ENCODE measurements around the gene ANKRD29. TPM values are rescaled to one million over a fixed set of nuclear protein-coding genes. Genes with fewer than 3 reads are reported as not detected.
"Not testable (repeated sequence)": the region's sequence is repeated elsewhere in the genome, so short reads cannot be mapped to it uniquely, and the experiment has no call there.

Gene ANKRD29
- total RNA-seq, 1 experiment from 2014 or later: 7.1 TPM

DNA sequence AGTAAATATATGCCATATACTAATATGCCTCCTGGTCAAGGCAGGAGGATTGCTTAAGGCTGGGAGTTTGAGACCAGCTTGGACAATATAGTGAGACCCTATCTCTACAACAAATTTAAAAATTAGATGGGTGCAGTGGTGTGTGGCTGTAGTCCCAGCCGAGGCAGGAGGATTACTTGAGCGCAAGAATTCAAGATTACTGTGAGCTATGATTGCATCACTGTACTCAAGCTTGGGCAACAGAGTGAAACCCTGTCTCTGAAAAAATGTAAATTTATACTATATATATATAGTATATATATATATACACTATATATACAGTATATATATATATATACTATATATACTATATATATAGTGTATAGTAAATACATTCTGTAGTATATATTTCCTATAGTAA lies 46.5 kb downstream of the ANKRD29 start:
- DNase-seq (ENCODE audit: low read depth): no peak

DNA sequence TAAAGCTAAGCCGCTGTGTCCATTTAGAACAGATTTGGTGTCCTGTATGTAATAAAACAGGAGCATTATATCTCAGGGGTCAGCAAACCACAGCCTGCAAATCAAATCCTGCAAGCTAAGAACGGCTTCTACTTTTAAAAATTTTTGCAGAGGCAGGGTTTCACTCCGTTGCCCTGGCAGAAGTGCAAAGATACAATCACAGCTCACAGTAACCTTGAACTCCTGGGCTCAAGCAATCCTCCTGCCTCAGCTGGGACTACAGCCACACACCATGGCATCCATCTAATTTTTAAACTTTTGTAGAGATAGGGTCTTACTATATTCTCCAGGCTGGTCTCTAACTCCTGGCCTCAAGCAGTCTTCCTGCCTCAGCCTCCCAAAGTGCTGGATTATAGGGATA lies 47.8 kb downstream of the ANKRD29 start:
- no peak for DNase-seq (ENCODE audit: low read depth)

DNA sequence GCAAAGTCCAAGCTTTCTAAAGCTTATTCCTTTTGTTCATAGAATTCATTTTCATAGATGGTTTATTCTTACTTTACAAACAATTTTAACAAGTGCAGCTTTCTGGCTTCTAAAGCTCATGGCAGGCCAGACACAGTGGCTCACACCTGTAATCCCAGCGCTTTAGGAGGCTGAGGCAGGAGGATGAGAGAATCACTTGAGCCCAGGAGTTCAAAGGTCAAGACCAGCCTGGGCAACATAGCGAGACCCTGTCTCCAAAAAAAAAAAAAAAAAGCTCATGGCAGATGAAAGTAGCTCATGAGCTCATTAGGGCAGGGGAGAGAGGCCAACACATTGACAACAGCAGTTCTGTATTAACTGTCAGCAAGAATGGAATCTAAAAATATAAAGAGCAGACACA lies 48.3 kb downstream of the ANKRD29 start:
- no peak for DNase-seq (ENCODE audit: low read depth)

DNA sequence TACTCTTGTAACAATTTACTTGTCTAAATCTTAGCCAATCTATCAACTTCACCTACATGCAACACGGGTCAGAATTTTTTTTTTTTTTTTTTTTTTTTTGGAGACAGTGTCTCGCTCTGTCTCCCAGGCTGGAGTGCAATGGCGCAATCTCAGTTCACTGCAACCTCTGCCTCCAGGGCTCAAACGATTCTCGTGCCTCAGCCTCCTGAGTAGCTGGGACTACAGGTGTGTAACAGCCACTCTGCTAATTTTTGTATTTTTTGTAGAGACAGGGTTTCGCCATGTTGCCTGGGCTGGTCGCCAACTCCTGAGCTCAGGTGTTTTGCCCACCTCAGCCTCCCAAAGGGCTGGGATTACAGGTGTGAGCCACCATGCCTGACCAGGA lies 49.6 kb downstream of the ANKRD29 start:
- DNase-seq (ENCODE audit: low read depth): not testable (repeated sequence)

DNA sequence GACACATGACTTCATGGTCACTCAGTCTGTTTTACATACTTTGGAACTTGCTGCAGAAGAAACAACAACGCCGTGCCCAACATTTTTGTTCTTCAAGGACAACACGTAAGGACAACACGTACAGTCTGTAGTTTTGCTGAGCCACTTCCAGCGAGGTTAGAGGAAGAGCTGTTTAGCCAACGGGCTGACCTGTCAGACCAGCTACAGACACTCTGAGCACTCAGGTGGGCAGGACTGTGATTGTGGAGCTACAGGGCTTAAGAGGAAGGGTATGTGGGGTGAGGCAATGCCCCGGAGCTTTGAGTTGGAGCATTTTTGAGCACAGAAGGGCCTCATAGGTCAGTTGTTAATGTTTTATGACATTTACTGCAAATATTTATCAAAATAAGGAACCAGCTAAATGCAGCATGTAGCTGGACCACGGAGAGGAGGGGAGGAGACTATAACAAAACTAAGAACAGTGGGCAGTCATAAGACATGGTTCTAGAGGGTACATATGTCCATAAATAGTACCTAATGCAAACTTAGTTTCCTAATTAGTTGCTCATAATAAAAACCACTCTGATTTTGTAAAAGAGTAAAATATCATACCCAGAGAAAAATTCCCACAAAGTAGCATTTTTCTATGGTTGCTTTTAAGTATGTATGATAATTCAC lies 50.1 kb downstream of the ANKRD29 start:
- DNase-seq (ENCODE audit: low read depth): no peak

DNA sequence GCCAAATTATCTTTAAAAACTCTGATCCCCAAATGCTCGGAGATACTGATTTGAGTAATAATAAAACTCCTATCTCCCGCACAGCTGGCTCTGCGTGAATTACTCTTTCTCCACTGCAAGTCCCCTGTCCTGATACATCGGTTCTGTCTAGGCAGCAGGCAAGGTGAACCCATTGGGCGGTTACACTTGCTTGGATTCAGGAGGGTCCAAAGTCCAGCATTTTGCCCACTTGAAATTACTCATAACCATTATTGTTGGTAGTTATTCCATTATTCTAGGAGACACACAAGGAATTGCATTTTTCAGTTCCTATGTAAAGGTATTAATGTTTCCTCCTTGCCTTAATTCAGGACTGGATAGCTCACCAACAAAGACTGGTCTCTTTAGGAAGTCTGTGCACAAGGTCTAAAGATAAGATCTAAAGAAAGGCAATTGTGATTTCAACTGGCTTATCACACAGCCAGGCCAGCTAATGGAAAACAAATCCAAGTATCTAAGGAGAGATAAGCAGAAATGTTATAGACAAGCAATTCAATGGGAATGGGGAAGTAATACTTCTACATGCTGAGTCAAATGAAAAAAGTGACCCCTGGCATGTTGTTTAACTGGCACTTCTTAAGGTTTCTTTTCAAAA lies 53.2 kb downstream of the ANKRD29 start:
- DNase-seq (ENCODE audit: low read depth): no peak

DNA sequence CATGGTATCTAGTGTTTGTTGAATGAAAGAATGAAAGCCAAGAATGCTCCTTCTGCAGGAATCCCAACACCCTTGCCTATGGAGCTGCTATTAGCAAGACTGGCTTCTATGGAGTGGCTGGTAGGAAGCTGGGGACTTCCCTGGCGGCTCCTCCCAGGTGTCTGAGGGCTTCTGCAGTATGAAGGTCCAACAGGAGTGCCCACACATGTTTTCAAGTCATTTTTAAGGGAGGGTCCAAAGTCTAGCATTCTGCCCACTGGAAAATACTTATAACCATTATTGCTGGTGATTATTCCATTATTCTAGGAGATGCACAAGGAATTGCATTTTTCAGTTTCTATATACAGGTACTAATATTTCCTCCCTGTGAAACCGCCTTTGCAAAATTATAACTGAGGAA lies 54.5 kb downstream of the ANKRD29 start:
- no peak for DNase-seq (ENCODE audit: low read depth)

DNA sequence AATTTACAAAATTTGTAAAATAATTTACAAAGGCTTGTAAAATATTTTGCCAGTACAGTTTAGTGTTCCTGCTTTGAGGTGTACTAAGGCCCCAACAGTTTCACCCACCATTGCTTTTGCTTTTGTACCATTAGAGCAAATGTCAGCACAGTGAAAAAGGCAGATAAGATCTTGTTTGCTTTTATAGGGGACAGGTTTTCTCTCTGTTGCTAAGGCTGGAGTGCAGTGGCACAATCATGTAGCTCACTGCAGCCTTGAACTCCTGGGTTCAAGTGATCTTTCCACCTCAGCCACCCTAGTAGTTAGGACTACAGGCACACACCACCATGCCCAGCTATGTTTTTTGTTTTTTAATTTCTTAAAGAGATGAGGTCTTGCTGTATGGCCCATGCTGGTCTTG lies 56.8 kb downstream of the ANKRD29 start:
- DNase-seq (ENCODE audit: low read depth): no peak

DNA sequence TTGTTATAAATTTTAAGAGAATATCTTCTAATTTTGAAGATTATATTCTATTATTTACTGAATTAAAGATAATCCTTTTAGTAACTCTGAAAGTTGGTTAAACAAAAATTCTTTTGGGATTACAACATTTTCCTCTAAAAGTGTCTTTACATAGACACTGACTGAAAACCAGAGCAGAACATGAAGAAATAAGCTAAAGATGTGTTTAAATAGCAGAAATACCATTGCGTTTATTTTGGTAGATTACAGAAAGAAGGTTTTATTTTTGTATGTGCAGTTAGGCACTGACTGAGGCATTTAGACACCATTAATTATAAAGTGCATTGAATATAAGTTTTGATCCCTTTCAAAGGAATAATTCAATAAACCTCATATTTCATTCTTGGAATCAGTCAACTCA lies 62.9 kb downstream of the ANKRD29 start:
- DNase-seq (ENCODE audit: low read depth): no peak

DNA sequence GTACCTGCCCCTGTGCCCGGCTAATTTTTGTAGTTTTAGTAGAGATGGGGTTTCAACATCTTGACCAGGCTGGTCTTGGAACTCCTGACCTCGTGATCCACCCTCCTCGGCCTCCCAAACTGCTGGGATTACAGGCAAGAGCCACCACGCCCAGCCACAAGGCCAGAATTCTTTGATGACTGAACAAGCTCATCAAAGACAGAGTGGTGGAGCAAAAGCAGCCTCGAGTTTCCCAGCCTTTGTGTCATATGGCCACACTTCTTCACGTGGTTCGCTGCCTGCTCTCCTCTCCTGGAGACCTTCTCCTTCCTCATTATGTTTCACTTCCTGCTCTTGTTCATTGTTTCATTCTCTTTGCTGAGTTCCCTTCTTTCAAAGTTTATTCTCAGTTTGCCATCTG lies 66.5 kb downstream of the ANKRD29 start:
- DNase-seq (ENCODE audit: low read depth): no peak

DNA sequence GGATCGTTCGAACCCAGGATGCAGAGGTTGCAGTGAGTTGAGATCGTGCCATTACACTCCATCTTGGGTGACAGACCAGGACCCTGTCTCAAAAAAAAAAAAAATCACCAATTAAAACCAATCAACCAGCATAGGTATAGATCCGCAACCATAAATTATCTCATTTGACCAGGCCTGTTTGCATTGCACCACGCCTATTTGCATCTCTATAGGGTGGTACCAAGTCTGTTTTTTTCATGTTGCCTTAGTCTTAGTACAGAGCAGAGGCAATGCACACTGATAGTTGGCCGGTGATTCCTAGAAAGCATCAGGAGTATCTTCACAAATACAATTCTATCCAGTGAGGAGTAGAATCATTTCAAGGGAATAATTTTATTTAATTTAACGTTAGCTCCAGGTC lies 67.1 kb downstream of the ANKRD29 start:
- no peak for DNase-seq (ENCODE audit: low read depth)

DNA sequence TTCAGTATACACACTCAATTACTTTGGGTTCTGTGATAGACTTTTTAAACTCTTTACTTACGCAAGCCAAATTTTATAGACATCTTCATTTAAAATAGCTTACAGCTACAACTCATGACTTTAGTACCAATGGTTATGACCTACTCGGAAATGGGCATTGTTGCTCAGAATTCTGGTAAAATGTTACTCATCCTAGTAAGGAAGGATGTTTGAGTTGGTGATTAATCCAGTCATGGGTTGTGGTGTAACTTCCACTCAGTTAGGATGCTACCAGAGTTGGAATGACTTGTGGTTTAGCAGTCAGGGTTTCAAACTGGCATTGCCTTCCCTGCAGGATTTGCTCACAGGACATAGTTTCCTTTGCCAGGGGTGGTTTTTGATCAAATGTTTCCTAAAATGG lies 69.0 kb downstream of the ANKRD29 start:
- DNase-seq (ENCODE audit: low read depth): peak; percentile 97

DNA sequence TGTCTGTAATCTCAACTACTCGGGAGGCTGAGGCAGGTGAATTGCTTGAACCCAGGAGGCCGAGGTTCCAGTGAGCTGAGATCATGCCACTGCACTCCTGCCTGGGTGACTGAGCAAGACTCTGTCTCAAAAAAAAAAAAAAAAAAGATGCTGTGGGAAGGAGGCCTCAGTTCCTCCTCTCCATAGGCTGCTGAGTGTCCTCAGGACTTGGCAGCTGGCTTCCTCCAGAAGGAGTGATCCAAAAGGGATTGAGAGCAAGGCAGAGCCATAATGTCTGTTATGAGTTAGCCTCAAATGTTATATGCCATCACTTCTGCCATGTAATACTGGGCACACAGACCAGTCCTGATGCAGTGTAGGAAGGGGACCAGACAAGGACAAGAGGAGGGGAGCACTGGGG lies 69.8 kb downstream of the ANKRD29 start:
- DNase-seq (ENCODE audit: low read depth): no peak

DNA sequence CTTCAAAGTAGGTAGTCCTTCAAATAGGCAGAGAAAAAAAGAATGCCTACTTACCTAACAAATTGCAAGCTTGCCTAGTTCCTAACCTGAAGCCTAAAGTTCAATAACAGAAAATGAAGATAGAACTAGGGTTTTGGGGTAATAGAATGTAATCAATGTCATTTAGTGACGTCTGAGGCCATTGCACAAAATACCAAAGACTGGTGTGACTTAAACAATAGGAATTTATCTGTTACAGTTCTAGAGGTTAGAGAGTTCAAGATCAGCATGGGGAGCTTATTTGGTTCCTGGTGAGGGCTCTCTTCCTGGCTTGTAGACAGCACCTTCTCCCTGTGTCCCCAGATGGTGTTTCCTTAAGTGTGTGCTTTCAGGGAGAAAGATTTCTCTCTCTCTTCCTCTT lies 71.7 kb downstream of the ANKRD29 start:
- DNase-seq (ENCODE audit: low read depth): peak; percentile 54

DNA sequence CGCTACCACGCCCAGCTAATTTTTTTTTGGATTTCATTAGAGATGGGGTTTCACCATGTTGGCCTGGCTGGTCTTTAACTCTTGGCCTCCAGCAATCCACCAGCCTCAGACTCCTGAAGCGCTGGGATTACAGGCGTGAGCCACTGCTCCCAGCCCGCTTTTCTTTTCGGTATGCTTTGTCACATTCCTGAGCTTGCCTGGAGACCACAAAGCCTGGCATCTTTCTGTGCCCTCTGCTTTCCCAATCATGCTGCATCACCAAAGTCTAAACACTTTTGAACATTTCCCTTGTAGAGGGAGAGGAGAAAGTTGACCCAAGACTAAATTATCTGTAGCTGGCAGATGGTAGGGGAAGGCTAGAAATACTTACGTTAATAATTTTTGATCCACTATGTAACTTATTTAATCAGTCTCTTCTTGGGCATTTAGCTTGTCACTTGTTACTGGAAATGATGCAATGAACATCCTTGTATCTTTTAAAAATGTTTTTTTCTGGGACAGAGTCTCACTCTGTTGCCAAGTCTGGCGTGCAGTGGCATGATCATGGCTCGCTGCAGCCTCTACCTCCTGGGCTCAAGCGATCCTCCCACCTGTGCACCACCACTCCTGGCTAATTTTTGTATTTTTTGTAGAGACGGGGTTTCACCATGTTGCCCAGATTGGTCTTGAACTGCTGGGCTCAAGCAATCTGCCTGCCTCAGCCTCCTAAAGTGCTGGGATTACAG lies 73.7 kb downstream of the ANKRD29 start:
- peak; percentile 85 for DNase-seq (ENCODE audit: low read depth)

DNA sequence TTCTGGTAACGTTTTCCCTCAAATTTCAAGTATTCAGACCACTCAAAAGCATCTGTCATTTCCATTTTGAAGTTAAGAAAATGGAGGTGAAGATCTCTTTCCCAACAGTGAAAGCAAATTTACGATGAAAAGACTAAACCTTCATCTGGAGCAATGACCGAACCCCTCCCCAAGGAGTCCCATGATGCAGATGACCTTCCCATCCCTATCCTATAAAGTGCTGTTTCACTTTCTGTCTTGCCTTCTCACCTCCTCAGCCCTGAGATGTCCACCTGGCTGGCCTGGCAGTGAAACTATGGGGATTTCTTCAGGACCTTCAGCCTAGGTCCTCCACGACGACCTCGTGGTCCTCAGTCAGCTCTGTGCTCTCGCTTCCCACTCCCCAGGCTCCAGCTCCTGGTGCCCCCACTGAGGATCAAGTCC lies 75.5 kb downstream of the ANKRD29 start:
- DNase-seq (ENCODE audit: low read depth): no peak

DNA sequence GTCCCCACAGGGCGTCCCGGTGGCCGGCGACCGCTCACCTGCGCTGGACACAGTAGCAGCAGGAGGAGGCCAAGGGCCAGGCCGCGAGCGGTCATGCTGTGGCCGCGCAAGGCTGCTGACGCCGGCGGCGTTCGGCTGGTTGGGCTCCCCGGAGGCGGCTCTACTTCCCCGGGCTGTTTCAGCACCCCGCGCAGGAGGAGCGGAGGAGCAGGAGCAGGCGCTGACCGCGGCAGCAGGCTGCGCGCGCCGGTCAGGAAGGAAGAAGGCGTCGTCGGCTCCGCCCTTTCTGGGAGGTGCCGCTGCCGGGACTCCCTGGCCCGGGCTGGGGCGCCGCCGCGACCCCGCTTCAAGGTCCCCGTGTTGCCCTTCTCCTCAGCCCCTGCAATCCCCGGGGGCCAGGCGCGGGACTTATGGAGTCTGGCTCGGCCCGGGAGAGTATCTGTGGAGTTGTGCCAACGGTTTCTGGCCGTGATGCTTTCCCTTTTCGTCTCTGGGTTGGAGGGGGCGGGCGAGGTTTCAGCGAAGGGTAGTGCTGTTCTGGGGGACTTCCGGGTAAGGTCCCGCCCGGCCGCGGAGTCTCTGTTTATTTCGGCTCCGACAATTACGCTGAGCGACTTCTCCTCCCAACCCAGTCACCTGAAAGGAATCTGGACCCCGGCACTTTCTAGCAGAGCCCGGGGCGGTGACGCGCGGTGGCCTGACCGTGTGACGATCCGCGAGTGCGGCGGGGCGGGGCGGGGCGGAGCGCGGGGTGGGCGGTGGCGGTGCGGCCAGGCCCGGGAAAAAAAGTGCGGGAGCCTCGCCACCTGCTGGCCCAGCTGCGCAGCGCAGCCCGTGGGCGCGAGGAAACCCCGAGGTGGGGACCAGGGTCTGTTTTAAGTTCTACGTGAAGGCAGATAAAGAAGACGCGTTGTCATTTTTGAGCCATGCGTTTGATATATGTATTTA lies 76.2 kb downstream of the ANKRD29 start, which contains the start of gene NPC1:
Gene NPC1 (minus strand): TSS at position 258 of the 948 bp plus-strand sequence. CDS start 163 bp downstream, at position 95.
- DNase-seq (ENCODE audit: low read depth): peak; percentile 91

DNA sequence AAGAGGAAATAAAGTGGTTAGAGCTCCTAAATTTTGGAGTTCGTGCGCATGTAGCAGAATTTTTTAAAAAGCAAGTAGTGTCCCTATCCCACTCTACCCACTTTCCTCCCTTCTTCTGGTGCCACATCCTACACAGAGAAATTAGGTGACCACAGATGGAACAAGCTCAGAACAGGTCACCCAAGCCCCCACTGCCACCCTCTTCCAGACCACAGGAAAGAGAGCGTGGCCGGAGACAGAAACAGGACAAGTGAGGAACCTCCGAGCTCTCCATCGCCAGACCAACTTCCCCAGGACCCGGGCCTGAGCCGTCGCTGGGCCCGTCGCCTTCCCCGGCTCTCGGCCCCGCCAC lies 76.8 kb downstream of the ANKRD29 start:
- DNase-seq (ENCODE audit: low read depth): no peak

DNA sequence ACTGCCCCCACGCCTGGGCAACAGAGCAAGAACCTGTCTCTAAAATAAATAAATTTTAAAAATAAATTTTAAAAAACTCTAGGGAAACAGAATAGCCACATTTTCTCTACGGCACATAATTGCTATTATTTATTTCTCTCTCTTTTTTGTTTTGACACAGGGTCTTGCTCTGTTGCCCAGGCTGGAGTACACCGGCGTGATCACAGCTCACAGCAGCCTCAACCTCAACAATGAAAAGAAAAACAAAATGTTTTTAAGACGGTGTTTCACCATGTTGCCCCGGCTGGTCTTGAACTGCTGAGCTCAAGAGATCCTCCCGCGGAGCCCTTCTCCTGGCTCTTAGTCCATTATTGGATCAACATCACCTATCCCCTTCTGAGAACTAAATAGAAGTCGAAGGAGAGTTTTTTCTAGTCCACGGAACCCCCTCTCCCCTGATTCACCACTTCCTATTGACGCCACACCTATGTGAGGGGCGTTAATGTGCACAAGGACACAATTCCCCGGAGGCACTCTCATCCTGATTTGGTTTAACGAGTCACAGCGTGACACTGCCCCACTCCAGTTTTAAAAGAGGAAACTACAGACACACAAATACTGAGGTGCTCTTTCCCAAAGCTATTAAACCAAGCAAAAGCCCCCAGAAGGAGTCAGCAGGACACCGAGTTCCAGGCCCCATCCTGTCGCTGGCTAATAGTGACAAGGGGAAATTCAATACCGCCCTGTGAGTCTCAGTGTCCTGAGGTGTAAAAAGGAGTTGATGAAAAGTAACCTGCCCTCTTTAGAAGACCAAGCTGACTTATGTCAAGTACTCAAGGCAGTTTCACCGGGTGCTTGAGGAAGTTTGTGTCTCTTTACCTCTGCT lies 77.5 kb downstream of the ANKRD29 start:
- peak; percentile 36 for DNase-seq (ENCODE audit: low read depth)

DNA sequence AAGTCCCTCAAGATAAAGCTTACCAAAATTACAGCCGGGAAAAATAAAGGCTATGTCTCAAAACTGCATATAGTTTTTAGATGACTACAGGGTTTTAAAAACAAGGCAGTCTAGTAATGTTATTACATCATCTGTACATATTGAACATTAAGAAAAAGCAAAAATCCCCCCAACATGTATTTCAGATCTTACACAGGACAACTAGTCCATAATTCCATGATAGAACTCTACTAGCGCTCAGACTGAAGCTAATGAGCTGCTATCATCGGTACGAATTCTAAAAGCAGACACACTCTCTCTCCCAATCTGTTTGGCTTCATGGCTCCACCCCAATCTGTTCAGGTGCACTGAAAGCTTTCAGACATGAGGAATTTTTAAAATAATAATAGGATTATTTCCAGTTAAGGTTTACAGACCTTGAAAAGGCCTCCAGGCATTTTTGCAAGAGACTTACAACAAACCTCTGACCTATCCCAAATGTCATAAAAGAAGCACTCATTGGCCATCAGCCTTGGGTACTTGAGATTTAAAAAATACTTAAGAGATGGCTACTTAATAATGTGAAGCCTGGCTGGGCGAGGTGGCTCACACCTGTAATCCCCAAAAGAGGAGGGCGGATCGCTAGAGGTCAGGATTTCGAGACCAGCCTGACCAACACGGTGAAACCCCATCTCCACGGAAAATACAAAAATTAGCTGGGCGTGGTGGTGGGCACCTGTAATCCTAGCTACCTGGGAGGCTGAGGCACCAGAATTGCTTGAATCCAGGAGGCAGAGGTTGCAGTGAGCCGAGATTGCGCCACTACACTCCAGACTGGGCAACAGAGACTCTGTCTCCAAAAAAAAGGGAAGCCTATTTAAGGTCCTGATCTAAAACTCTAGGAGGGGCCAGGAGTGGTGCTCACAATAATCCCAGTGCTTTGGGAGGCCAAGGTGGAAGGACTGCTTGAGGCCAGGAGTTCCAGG lies 78.4 kb downstream of the ANKRD29 start:
- DNase-seq (ENCODE audit: low read depth): no peak

All from LHCN-M2 (cell line).